Large intestine (tissue), 3 donors: Measurements from ENCODE around the gene PLEKHM3. TPM values are rescaled to one million over a fixed set of nuclear protein-coding genes. Genes with fewer than 3 reads are reported as not detected.
A peak's percentile ranks its signal among the peaks of the same experiment; 100 is the strongest.

Experiments
- DNase-seq, 2 donors: peaks; one replicate each; pipeline versions ENCODE4 v3.0.0 to v3.0.0-alpha.2; 2013
- H3K27ac ChIP-seq: one replicate; pipeline ENCODE4 v1.5.1; 2013; ENCODE audit warnings: low read length
- H3K27me3 ChIP-seq: 2 replicates; pipeline ENCODE4 v1.6.1; 2013; ENCODE audit warnings: low read length; ENCODE audit not compliant: control insufficient read depth, insufficient read depth
- H3K36me3 ChIP-seq: 2 replicates; pipeline ENCODE4 v1.6.1; 2013; ENCODE audit warnings: low read length; ENCODE audit not compliant: control insufficient read depth, insufficient read depth
- H3K4me1 ChIP-seq: one replicate; pipeline ENCODE4 v1.6.1; 2013; ENCODE audit warnings: low read length; ENCODE audit not compliant: control insufficient read depth, insufficient read depth
- H3K4me3 ChIP-seq: one replicate; pipeline ENCODE4 v1.5.1; 2013; ENCODE audit warnings: low read length
- H3K9me3 ChIP-seq: one replicate; pipeline ENCODE4 v1.6.1; 2013; ENCODE audit warnings: mild to moderate bottlenecking, low read depth, low read length, moderate library complexity; ENCODE audit not compliant: control insufficient read depth
- whole genome bisulfite sequencing: methylation state at CpG from one replicate; pipeline ENCODE4 v1.1.5; 2013; ENCODE audit warnings: low lambda C conversion rate; ENCODE audit not compliant: insufficient coverage; 5-methylcytosine and 5-hydroxymethylcytosine counted together
- polyA plus RNA-seq: library from polyadenylated mRNA; unstranded; fragments of 120-200 nt; gene quantifications from one replicate; pipeline ENCODE4 v1.2.1, GENCODE V29; 2013

Gene PLEKHM3
- polyA plus RNA-seq, 1 donor: 11.3 TPM

DNA sequence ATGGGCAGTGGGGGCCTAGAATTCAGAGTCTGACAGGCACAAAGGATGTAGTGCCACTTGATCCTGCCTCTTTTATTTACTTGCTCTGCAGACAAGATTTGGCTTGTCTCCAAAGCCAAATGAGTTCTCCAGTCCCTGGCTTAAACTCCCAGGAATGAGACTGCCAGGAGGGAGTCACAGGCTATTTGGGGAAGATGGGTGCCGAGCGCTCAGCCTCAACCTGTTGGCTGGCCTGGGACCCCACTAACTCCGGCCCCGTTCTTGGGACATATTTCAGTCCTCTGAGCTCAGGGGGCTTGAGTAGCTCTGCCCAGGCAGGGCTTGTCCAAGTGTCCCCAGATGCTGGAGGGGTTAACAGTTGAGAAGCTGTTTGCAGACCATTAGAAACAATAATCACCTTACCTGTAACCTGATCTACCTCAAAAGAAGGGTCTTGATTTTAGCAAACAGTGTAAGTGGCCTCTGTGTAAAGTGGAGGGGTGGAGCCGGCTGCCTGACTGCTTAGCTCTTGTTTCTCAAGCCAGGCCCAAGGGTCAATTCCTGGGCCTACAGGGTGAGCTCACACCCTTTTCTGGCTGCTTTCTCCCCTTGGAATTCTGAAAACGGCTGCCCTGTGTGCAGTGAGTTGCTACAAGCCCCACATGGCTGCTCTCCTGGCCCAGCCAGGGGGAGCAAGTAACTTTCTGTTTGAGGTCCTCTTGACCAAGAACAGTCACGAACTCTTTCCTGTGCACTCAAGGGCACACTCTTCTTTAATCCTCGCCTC, 228.6 kb downstream of the PLEKHM3 start:
- H3K36me3 ChIP-seq: no peaks in the 10 kb centered on the region
- no peaks in the 10 kb centered on the region for H3K9me3 ChIP-seq
- H3K27ac ChIP-seq: peak overlapping the region; percentile 67
- DNase-seq: peak; percentile 57 to 80
- H3K4me1 ChIP-seq: peaks cover 18% of the 10 kb centered on the region
- no peaks in the 10 kb centered on the region for H3K27me3 ChIP-seq
- no CpG with 5 or more reads among the region's 8 CpGs for WGBS
- no peak overlapping the region for H3K4me3 ChIP-seq

DNA sequence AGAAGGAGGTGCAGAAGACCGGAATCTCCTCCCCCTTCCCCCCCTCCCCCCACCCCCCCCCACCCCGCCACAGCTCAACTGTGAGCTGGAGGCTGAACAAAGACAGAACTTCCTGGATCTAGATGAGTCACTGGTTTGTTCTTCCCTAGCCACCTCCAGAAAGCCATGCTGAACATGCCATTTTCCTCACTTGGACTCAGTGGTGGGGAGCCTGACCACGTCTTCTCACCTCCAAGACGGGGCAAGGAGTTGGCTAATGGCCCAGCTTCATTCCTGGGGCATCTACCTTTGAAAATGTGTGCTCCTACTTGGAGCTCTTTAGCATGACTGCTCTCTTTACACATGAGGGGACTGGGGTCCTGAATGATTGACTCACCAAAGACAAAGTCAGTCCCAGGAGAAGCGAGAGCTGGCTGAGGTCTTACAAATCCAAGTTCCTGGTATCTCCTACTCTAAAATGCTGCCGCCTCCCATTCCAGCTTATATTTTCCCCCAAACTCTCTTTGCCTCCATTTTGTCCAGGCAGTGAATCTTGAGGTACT, 233.0 kb downstream of the PLEKHM3 start:
- Histone ChIP-seq H3K27ac (no peak overlapping the region), H3K4me3 (no peak overlapping the region), H3K4me1 (peaks cover 12% of the 10 kb centered on the region), H3K9me3 (no peaks in the 10 kb centered on the region), H3K36me3 (no peaks in the 10 kb centered on the region), H3K27me3 (no peaks in the 10 kb centered on the region)
- 100% methylated on average over 1 of the region's 6 CpGs for WGBS
- DNase-seq: no peak

DNA sequence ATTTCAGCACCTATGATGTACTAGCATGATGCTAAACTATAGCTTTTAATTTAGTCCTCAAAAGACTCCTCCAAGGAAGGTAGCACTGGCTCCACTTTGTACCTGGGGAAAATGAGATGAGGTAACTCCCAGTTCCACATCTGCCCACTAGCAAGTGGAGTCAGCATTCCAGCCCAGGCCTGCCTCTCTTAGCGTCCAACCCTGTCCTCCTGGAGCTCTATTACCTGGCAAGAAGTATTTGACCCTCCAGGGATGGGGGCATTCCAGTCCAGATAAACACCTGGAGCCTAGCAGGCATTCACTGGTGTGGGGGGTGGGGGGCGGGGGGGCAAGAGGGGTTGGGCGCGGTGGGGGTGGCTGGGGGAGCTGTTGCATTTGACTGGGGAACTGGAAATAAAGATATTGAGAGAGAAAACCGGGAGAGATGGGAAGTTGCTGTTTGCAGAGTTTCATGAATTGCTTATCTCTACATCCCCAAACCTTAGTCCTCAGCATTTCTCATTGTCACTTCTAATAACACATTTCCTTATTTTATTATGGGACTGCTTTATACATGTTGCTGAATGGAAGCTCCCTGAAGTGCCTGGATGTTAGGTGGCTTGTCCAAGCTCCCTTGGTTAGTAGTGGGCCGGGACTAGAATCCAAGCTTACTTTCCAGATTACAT, 233.6 kb downstream of the PLEKHM3 start:
- Histone ChIP-seq H3K9me3 (no peaks in the 10 kb centered on the region), H3K27ac (no peak overlapping the region), H3K27me3 (no peaks in the 10 kb centered on the region), H3K36me3 (no peaks in the 10 kb centered on the region), H3K4me3 (no peak overlapping the region), H3K4me1 (peaks cover 6% of the 10 kb centered on the region)
- DNase-seq: no peak
- no CpG with 5 or more reads among the region's 6 CpGs for WGBS

DNA sequence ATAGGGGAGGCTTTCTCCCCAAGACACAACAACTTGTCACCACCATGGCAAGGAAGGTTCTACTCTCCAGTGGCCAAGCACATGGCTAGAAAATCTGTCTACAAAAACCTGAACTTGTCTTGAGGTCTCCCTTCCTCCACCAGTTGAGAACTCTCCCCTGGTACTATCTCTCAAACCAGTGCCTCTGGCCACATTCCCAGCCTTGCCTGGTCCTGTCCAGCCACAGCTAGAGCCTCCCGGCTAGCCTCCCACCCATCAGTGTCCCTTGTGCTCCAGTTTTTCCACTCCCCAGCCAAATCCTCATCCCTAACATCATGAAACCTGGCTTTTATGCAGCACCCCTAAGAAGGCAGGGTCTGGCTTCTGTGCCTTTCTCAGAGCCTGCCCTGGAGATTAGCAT, 234.4 kb downstream of the PLEKHM3 start:
- H3K27me3 ChIP-seq: no peaks in the 10 kb centered on the region
- H3K27ac ChIP-seq: no peak overlapping the region
- no peaks in the 10 kb centered on the region for H3K9me3 ChIP-seq
- H3K4me1 ChIP-seq: peaks cover 2% of the 10 kb centered on the region
- no peak for DNase-seq
- no peak overlapping the region for H3K4me3 ChIP-seq
- no CpG with 5 or more reads among the region's 1 CpG for WGBS
- H3K36me3 ChIP-seq: no peaks in the 10 kb centered on the region

DNA sequence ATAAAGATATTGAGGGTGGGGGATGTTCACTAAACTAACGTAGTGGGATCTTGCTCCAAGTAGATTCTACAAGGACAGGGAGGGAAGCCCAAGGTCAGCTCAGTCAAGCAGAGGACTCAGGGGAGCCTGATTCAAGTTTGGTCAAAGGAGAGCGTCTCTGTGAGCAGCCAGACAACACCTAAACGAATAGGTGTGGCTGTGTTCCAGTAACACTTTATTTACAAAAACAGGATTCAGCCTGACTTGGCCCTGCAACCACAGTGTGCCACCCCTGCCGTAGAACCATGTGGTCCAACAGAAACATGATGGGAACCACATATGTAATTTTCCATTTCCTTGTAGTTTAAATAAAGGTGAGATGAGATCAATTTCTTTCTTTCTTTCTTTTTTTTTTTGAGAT, 237.5 kb downstream of the PLEKHM3 start:
- H3K9me3 ChIP-seq: no peaks in the 10 kb centered on the region
- no CpG with 5 or more reads among the region's 4 CpGs for WGBS
- DNase-seq: no peak
- H3K27ac ChIP-seq: no peak overlapping the region
- H3K27me3 ChIP-seq: no peaks in the 10 kb centered on the region
- peaks cover 20% of the 10 kb centered on the region for H3K4me1 ChIP-seq
- H3K4me3 ChIP-seq: no peak overlapping the region
- H3K36me3 ChIP-seq: no peaks in the 10 kb centered on the region

DNA sequence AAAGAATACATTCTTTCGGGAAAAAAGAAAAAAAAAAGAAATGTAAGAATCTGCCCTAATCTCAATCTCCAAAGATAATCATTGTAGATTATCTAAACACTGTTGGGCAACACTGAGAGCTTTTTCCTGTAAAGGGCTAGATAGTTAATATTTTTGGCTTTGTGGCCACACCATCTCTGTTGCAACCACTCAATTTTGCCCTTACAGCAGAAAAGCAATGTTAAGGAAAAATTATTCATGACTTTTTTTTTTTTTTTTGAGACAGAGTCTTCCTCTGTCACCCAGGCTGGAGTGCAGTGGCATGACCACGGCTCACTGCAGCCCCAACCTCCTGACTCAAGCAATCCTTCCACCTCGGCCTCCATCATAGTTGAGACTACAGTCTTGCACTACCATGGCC, 238.3 kb downstream of the PLEKHM3 start:
- WGBS: no CpG with 5 or more reads among the region's 3 CpGs
- H3K27me3 ChIP-seq: no peaks in the 10 kb centered on the region
- H3K36me3 ChIP-seq: no peaks in the 10 kb centered on the region
- peaks cover 26% of the 10 kb centered on the region for H3K4me1 ChIP-seq
- no peaks in the 10 kb centered on the region for H3K9me3 ChIP-seq
- DNase-seq: no peak
- H3K27ac ChIP-seq: no peak overlapping the region
- no peak overlapping the region for H3K4me3 ChIP-seq

DNA sequence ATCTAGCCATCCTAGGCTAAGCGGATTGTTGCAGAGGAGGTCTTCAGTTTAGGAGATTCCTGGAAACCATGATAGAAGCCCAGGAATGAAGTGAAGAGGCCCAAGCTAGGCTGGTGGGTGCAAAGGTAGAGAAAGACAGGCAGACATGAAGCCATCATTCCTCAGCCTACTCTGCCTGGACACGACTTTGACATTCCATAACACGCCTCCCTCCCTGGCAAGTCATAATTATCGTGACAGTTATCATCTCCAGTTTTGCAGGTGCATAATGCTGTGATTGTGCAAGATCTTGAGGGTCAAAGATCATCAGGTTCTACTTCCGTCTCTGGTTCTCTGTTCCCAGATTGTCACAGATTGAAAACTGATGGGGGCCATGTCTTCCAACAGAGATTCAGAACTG, 240.4 kb downstream of the PLEKHM3 start:
- Histone ChIP-seq H3K4me1 (peaks cover 28% of the 10 kb centered on the region), H3K27ac (peak overlapping the region; percentile 30), H3K36me3 (no peaks in the 10 kb centered on the region), H3K27me3 (no peaks in the 10 kb centered on the region), H3K9me3 (no peaks in the 10 kb centered on the region), H3K4me3 (no peak overlapping the region)
- peak in 1 of 2 donors; percentile 81 for DNase-seq
- no CpG with 5 or more reads among the region's 5 CpGs for WGBS

DNA sequence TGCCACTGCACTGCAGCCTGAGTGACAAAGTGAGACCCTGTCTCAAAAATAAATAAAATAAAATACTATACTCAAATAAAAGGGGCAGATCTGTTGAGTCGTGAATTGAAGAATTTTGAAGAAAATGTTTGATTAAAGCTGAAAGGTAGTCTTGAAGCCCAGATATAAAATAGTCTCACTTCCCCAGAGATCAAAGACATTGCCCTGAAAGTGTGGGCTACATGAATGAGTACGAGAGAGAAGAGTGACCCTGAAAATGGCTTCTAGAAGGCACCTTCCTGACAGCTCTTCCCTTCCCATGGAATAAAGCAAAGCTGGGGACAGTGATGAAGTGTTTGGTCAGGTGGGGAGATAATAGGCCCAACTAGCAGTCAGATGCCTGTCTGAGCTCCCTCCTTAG, 241.8 kb downstream of the PLEKHM3 start:
- Histone ChIP-seq H3K27me3 (no peaks in the 10 kb centered on the region), H3K9me3 (no peaks in the 10 kb centered on the region), H3K36me3 (no peaks in the 10 kb centered on the region), H3K27ac (no peak overlapping the region), H3K4me1 (peaks cover 28% of the 10 kb centered on the region), H3K4me3 (no peak overlapping the region)
- no peak for DNase-seq
- WGBS: 92% methylated on average over 2 of the region's 2 CpGs

DNA sequence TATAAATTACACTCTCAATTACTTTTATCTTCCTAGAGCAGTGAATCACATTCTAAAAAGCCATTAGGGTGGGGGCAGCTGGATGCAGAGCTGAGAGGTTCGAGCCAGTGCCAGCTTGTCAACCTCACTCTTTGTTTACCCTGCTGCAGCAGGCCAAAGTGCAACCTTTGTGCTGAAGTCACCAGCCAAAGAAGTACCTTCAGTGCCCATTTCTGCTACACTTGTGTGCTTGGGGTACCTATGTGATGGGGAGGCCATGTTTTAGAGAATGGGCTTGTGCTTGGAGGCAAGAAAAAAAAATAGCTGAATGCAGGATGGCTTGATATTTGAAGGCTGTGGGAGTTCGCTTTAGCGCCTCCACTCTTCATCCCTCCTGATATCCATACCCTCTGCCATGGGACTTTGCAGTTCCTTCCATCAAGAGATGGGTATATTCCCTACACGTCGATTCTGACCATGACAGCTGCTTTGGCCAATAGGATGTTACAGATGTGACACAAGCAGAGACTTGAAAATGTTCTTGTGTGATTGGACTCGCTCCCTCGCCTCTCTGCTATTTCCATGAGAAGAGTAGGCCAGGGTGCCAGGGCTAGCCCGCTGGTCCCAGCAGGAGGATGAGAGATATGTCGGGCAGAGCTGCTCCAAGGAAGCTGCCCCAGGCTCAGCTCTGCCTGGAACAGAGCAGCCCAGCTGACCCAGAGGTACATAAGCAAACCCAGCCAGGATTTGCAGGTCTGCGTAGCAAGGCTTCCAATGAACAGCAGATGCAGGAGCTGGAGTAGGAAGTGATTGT, 242.9 kb downstream of the PLEKHM3 start:
- H3K36me3 ChIP-seq: no peaks in the 10 kb centered on the region
- peaks cover 28% of the 10 kb centered on the region for H3K4me1 ChIP-seq
- peak overlapping the region; percentile 9 for H3K27ac ChIP-seq
- no CpG with 5 or more reads among the region's 10 CpGs for WGBS
- no peak overlapping the region for H3K4me3 ChIP-seq
- peak; percentile 73 to 85 for DNase-seq
- H3K27me3 ChIP-seq: no peaks in the 10 kb centered on the region
- no peaks in the 10 kb centered on the region for H3K9me3 ChIP-seq

DNA sequence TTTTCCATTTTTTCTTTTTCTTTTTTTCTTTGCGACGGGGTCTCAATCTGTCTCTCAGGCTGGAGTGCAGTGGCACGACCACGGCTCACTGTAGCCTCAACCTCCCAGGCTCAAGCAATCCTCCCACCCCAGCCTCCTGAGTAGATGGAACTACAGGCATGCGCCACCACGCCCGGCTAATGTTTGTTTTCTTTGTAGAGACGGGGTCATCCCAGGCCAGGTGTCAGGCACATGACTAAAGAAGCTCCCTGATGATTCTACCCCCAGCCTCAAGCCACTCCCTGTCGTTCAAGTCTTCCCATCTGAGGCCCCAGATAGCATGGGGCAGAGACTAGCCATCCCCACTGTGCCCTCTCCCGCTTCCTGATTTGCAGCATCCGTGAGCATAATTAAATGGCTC, 245.8 kb downstream of the PLEKHM3 start:
- WGBS: no CpG with 5 or more reads among the region's 11 CpGs
- H3K4me1 ChIP-seq: peaks cover 28% of the 10 kb centered on the region

More for the DNA sequence above, 245.8 kb downstream of the PLEKHM3 start:
- Histone ChIP-seq H3K27ac (no peak overlapping the region), H3K36me3 (no peaks in the 10 kb centered on the region), H3K9me3 (no peaks in the 10 kb centered on the region), H3K4me3 (no peak overlapping the region), H3K27me3 (no peaks in the 10 kb centered on the region)
- peak in 1 of 2 donors; percentile 60 for DNase-seq
